Natural killer cell (primary cell): ENCODE measurements around the gene LAPTM5. TPM values are rescaled to one million over a fixed set of nuclear protein-coding genes. Genes with fewer than 3 reads are reported as not detected.

Experiments used
- ATAC-seq, 3 donors: fragments of 150-1000 bp in 2 of 3; fragments of 200-7000 bp in 1 of 3; cut with Tn5 transposase; 1 replicate in 1 of 3; 2 replicates in 2 of 3; pipeline ENCODE4 v1.10.0; 2021; ENCODE audit warnings: mild to moderate bottlenecking in 2 of 3, moderate library complexity in 2 of 3
- DNase-seq, 2 donors: peaks; one replicate each; pipeline versions ENCODE4 v3.0.0 to v3.0.0-alpha.2; 2013 to 2021; ENCODE audit warnings: mixed read lengths in 1 of 2
- H3K27ac ChIP-seq: one replicate; pipeline ENCODE4 v1.5.1; 2013; ENCODE audit warnings: mild to moderate bottlenecking, low read length
- H3K27me3 ChIP-seq: one replicate; pipeline ENCODE4 v1.6.1; 2013; ENCODE audit warnings: low read length; ENCODE audit not compliant: control insufficient read depth, insufficient read depth
- H3K36me3 ChIP-seq: one replicate; pipeline ENCODE4 v1.6.1; 2013; ENCODE audit warnings: low read length; ENCODE audit not compliant: control insufficient read depth, insufficient read depth
- H3K4me1 ChIP-seq: one replicate; pipeline ENCODE4 v1.6.1; 2013; ENCODE audit warnings: low read length; ENCODE audit not compliant: control insufficient read depth, insufficient read depth
- H3K4me3 ChIP-seq: one replicate; pipeline ENCODE4 v1.5.1; 2013; ENCODE audit warnings: low read length
- H3K9me3 ChIP-seq: one replicate; pipeline ENCODE4 v1.6.1; 2013; ENCODE audit warnings: low read length; ENCODE audit not compliant: control insufficient read depth, insufficient read depth
- H3K27ac Mint-ChIP-seq, 2 donors: one replicate each; pipeline ENCODE4 v1.8.0; 2022; ENCODE audit warnings: mild to moderate bottlenecking in 2 of 2, mixed read lengths in 2 of 2, moderate library complexity in 1 of 2
- H3K27me3 Mint-ChIP-seq, 2 donors: one replicate each; pipeline ENCODE4 v1.8.0; 2022; ENCODE audit warnings: low read depth in 2 of 2, mixed read lengths in 2 of 2
- H3K36me3 Mint-ChIP-seq: one replicate; pipeline ENCODE4 v1.8.0; 2022; ENCODE audit warnings: mixed read lengths
- H3K4me1 Mint-ChIP-seq, 2 donors: one replicate each; pipeline ENCODE4 v1.8.0; 2022; ENCODE audit warnings: mixed read lengths in 2 of 2
- H3K4me3 Mint-ChIP-seq: one replicate; pipeline ENCODE4 v1.8.0; 2022; ENCODE audit warnings: mild to moderate bottlenecking, moderate library complexity, mixed read lengths
- H3K9me3 Mint-ChIP-seq, 2 donors: one replicate each; pipeline ENCODE4 v1.8.0; 2022; ENCODE audit warnings: mixed read lengths in 2 of 2
- CTCF ChIP-seq: fragments of 200-600 bp; IDR thresholded peaks from one replicate; pipeline ENCODE4 v1.8.0; 2022; ENCODE audit warnings: antibody characterized with exemption
- WGBS: methylation state at CpG from one replicate; pipeline ENCODE4 v1.1.7; 2013; ENCODE audit warnings: missing lambda C conversion rate; ENCODE audit not compliant: insufficient coverage; 5-methylcytosine and 5-hydroxymethylcytosine counted together
- intact Hi-C: fragments of 100-400 bp; cut with micrococcal nuclease; formaldehyde crosslinking; loops from one replicate; pipeline ENCODE4 v1.14.2; 2022
- total RNA-seq, 4 donors: library from RNA; stranded (reverse); fragments of 120-200 nt in 1 of 4; gene quantifications; one replicate each; pipeline versions ENCODE4 v1.2.3 to v1.2.4, GENCODE V29; 2013 to 2022

Gene LAPTM5
- total RNA-seq, 3 donors from 2014 or later (not counting 1 experiment from before 2014, with no cell fraction given): 520 to 674 (median 533) TPM

DNA sequence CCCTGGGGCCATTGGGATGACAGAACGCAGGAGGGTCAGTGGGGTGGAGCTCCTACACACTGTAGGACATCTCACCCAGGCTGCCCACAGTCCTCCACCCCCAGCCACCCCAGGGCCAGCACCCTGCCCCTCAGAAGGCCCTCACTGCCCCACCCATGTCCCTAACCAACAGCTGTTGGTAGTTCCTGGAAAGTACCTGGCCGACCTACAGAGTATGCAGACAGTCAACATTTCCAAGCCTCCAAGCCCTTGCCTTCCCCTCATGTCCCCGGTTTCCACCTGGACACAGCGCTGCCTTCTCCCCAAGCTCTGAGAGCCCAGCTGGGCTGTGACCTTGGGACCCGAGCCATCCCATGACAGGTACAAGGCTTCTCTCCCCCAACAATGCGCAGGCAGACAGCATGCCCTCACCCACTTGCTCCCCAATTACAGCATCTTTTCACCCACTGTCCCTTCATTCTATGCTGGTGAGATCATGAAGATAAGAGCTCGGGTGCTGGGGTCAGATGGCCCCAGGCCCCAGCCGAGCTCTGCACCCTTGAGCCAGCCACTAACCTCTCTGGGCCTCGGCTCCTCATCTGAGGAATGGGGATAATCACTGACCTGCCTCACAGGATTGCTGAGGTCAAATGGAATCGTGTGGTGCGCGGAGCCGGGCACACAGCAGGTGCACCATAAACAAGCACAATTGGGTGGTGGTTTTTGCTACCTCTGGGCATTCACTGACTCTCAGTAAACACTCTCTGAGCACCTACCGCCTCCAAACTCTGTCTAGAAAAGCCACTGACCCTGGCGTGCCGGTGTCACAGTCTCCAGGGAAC is 11.2 kb downstream of the LAPTM5 start:
- no peaks in the 10 kb centered on the region for H3K27me3 Mint-ChIP-seq
- peaks cover 43% of the 10 kb centered on the region for H3K36me3 ChIP-seq
- H3K4me3 ChIP-seq: no peak overlapping the region
- peaks cover 88 to 100% of the 10 kb centered on the region in 2 donors for H3K4me1 Mint-ChIP-seq
- intact Hi-C loops: no loop called here
- H3K36me3 Mint-ChIP-seq: no peaks in the 10 kb centered on the region
- no peaks in the 10 kb centered on the region for H3K27me3 ChIP-seq
- peak overlapping the region; percentile 81 for H3K4me3 Mint-ChIP-seq
- no peaks in the 10 kb centered on the region for H3K9me3 ChIP-seq
- DNase-seq: peak in 1 of 2 donors; percentile 47
- H3K27ac ChIP-seq: peak overlapping the region; percentile 95
- no peak for ATAC-seq
- no peak for TF ChIP-seq CTCF
- peaks cover 100% of the 10 kb centered on the region for H3K4me1 ChIP-seq
- H3K9me3 Mint-ChIP-seq: no peaks in the 10 kb centered on the region
- peak overlapping the region; percentile 99 to 100 for H3K27ac Mint-ChIP-seq
- WGBS: 59% methylated on average over 16 of the region's 16 CpGs

- DNase-seq: no peak
- H3K27ac Mint-ChIP-seq: peak overlapping the region; percentile 99 to 100
- H3K27me3 Mint-ChIP-seq: no peaks in the 10 kb centered on the region
- H3K9me3 ChIP-seq: no peaks in the 10 kb centered on the region
- H3K4me3 Mint-ChIP-seq: peak overlapping the region; percentile 87
- peaks cover 49% of the 10 kb centered on the region for H3K36me3 ChIP-seq
- peaks cover 88 to 100% of the 10 kb centered on the region in 2 donors for H3K4me1 Mint-ChIP-seq
- no peaks in the 10 kb centered on the region for H3K27me3 ChIP-seq
- no peak for TF ChIP-seq CTCF
- 28% methylated on average over 4 of the region's 4 CpGs for WGBS
- no peaks in the 10 kb centered on the region for H3K9me3 Mint-ChIP-seq
- intact Hi-C loops: no loop called here
- no peak for ATAC-seq
- peak overlapping the region; percentile 95 for H3K27ac ChIP-seq
- H3K4me1 ChIP-seq: peaks cover 100% of the 10 kb centered on the region
- H3K4me3 ChIP-seq: no peak overlapping the region
- no peaks in the 10 kb centered on the region for H3K36me3 Mint-ChIP-seq
These were observed 11.8 kb downstream of the LAPTM5 start for GRCh38 chr1:30745834-30746208.

- intact Hi-C loops: no loop called here
- Mint-ChIP-seq H3K36me3 (no peaks in the 10 kb centered on the region), H3K27me3 (no peaks in the 10 kb centered on the region), H3K4me1 (peaks cover 88 to 100% of the 10 kb centered on the region in 2 donors), H3K4me3 (peak overlapping the region; percentile 87), H3K9me3 (no peaks in the 10 kb centered on the region), H3K27ac (peak overlapping the region; percentile 99 to 100)
- Histone ChIP-seq H3K27ac (peak overlapping the region; percentile 95), H3K9me3 (no peaks in the 10 kb centered on the region), H3K4me1 (peaks cover 100% of the 10 kb centered on the region), H3K27me3 (no peaks in the 10 kb centered on the region), H3K36me3 (peaks cover 53% of the 10 kb centered on the region), H3K4me3 (no peak overlapping the region)
- no peak for TF ChIP-seq CTCF
- DNase-seq (peak in 1 of 2 donors; percentile 51), ATAC-seq (no peak)
- WGBS: 50% methylated on average over 14 of the region's 14 CpGs
These were observed 12.3 kb downstream of the LAPTM5 start for GRCh38 chr1:30745156-30745833.
